CD14-positive monocyte (primary cell): ENCODE results near the gene SHLD1. TPM values are rescaled to one million over a fixed set of nuclear protein-coding genes. Genes with fewer than 3 reads are reported as not detected.

Experiments
- DNase-seq, 3 donors: peaks; one replicate each; pipeline ENCODE4 v3.0.0-alpha.2; 2011 to 2022
- H2AFZ ChIP-seq: 2 replicates; pipeline ENCODE4 v1.6.0; 2012; ENCODE audit warnings: mild to moderate bottlenecking, low read depth, low read length, inconsistent platforms; ENCODE audit not compliant: insufficient read depth, poor library complexity, severe bottlenecking
- H3K27ac ChIP-seq, 2 donors: 1 replicate in 1 of 2; 2 replicates in 1 of 2; pipeline ENCODE4 v1.5.1; 2012 to 2013; ENCODE audit warnings: low read length in 2 of 2, control low read depth in 1 of 2, inconsistent platforms in 1 of 2, low read depth in 1 of 2, mild to moderate bottlenecking in 1 of 2
- H3K27me3 ChIP-seq, 2 donors: one replicate each; pipeline versions ENCODE4 v1.6.0 to v1.6.1; 2011 to 2013; ENCODE audit warnings: low read length in 2 of 2; ENCODE audit not compliant: control insufficient read depth in 2 of 2, insufficient read depth in 2 of 2
- H3K36me3 ChIP-seq, 2 donors: replicated peaks in 1 of 2; 1 replicate in 1 of 2; 2 replicates in 1 of 2; pipeline versions ENCODE4 v1.5.1 to v1.6.1; 2012 to 2013; ENCODE audit warnings: low read length in 2 of 2, control low read depth in 1 of 2, inconsistent platforms in 1 of 2, mild to moderate bottlenecking in 1 of 2; ENCODE audit not compliant: insufficient read depth in 2 of 2, control insufficient read depth in 1 of 2
- H3K4me1 ChIP-seq, 2 donors: 1 replicate in 1 of 2; 2 replicates in 1 of 2; pipeline versions ENCODE4 v1.5.1 to v1.6.1; 2012 to 2013; ENCODE audit warnings: low read length in 2 of 2, control low read depth in 1 of 2, inconsistent platforms in 1 of 2, mild to moderate bottlenecking in 1 of 2, moderate library complexity in 1 of 2; ENCODE audit not compliant: insufficient read depth in 2 of 2, control insufficient read depth in 1 of 2
- H3K4me2 ChIP-seq: replicated peaks from 2 replicates; pipeline ENCODE3; 2012; ENCODE audit warnings: low read length, moderate library complexity, mild to moderate bottlenecking; ENCODE audit not compliant: poor library complexity, severe bottlenecking; ENCODE audit errors: extremely low read depth
- H3K4me3 ChIP-seq, 3 experiments: fragments of 200-600 bp in 1 of 3; sonication (generic) in 1 of 3; replicated peaks in 1 of 3; 1 replicate in 2 of 3; 2 replicates in 1 of 3; pipeline ENCODE4 v1.5.1; 2011 to 2013; ENCODE audit warnings: low read length in 3 of 3, mild to moderate bottlenecking in 3 of 3, control low read depth in 2 of 3, low read depth in 2 of 3, inconsistent platforms in 1 of 3, moderate library complexity in 1 of 3
- H3K79me2 ChIP-seq: 2 replicates; pipeline ENCODE4 v1.6.0; 2012; ENCODE audit warnings: mild to moderate bottlenecking, control low read depth, inconsistent platforms, low read length, moderate library complexity; ENCODE audit not compliant: insufficient read depth
- H3K9ac ChIP-seq: 2 replicates; pipeline ENCODE4 v1.6.0; 2017; ENCODE audit warnings: low read length, mild to moderate bottlenecking; ENCODE audit not compliant: insufficient read depth, poor library complexity, severe bottlenecking
- H3K9me3 ChIP-seq, 2 donors: replicated peaks in 1 of 2; 1 replicate in 1 of 2; 2 replicates in 1 of 2; pipeline versions ENCODE4 v1.5.1 to v1.6.1; 2012 to 2013; ENCODE audit warnings: low read length in 2 of 2, control low read depth in 1 of 2; ENCODE audit not compliant: control insufficient read depth in 1 of 2, insufficient read depth in 1 of 2
- H4K20me1 ChIP-seq: 2 replicates; pipeline ENCODE4 v1.6.0; 2012; ENCODE audit warnings: mild to moderate bottlenecking, low read length, control low read depth, moderate library complexity; ENCODE audit not compliant: insufficient read depth
- H3K27ac Mint-ChIP-seq, 7 donors: one replicate each; pipeline ENCODE4 v1.8.0; 2020; ENCODE audit warnings: mild to moderate bottlenecking in 7 of 7, mixed read lengths in 7 of 7, moderate library complexity in 6 of 7, inconsistent platforms in 2 of 7
- H3K27me3 Mint-ChIP-seq, 3 donors: one replicate each; pipeline ENCODE4 v1.8.0; 2021 to 2022; ENCODE audit warnings: low read depth in 3 of 3, mild to moderate bottlenecking in 3 of 3, mixed read lengths in 3 of 3, moderate library complexity in 3 of 3, inconsistent platforms in 1 of 3
- H3K36me3 Mint-ChIP-seq, 2 donors: one replicate each; pipeline ENCODE4 v1.8.0; 2020; ENCODE audit warnings: mixed read lengths in 2 of 2, inconsistent platforms in 1 of 2, mild to moderate bottlenecking in 1 of 2
- H3K4me1 Mint-ChIP-seq: one replicate; pipeline ENCODE4 v1.8.0; 2020; ENCODE audit warnings: mild to moderate bottlenecking, mixed read lengths
- H3K4me3 Mint-ChIP-seq, 2 donors: one replicate each; pipeline ENCODE4 v1.8.0; 2020; ENCODE audit warnings: mild to moderate bottlenecking in 2 of 2, mixed read lengths in 2 of 2, moderate library complexity in 1 of 2
- H3K9me3 Mint-ChIP-seq, 7 donors: one replicate each; pipeline ENCODE4 v1.8.0; 2020 to 2022; ENCODE audit warnings: mixed read lengths in 7 of 7, mild to moderate bottlenecking in 6 of 7, moderate library complexity in 6 of 7, inconsistent platforms in 2 of 7
- CTCF ChIP-seq: fragments of 200-600 bp; IDR thresholded peaks from one replicate; pipeline ENCODE4 v1.8.0; 2022; ENCODE audit warnings: antibody characterized with exemption, mild to moderate bottlenecking
- WGBS: methylation state at CpG from one replicate; pipeline ENCODE4 v1.1.5; 2013; ENCODE audit warnings: missing lambda C conversion rate; ENCODE audit not compliant: insufficient coverage; 5-methylcytosine and 5-hydroxymethylcytosine counted together
- intact Hi-C, 2 donors: fragments of 100-400 bp; cut with micrococcal nuclease; formaldehyde crosslinking; loops; one replicate each; pipeline versions ENCODE4 v1.15.0 to v1.15.1; 2023
- polyA plus RNA-seq, 3 donors: library from polyadenylated mRNA; depleted of rRNA in 1 of 3; unstranded in 2 of 3; stranded (reverse) in 1 of 3; fragments of 300-500 nt in 2 of 3; fragments of >200 nt in 1 of 3; fragmentation: Illumina TruSeq in 2 of 3; gene quantifications; 1 replicate in 2 of 3; 2 replicates in 1 of 3; pipeline ENCODE4 v1.2.3, GENCODE V29; 2012 to 2021

SHLD1 gene
- polyA plus RNA-seq, 3 donors = 8.3 to 12.7 (median 11.5) TPM

- no peak overlapping the region for H3K27ac ChIP-seq
- H3K4me1 Mint-ChIP-seq = peaks cover 6% of the 10 kb centered on the region
- H3K4me2 ChIP-seq = no peak overlapping the region
- H3K4me3 ChIP-seq = no peak overlapping the region
- H3K27me3 ChIP-seq = no peaks in the 10 kb centered on the region
- H2AFZ ChIP-seq = no peak overlapping the region
- H3K79me2 ChIP-seq = no peaks in the 10 kb centered on the region
- no peaks in the 10 kb centered on the region for H4K20me1 ChIP-seq
- intact Hi-C loops = no loop called here
- no peaks in the 10 kb centered on the region for H3K27me3 Mint-ChIP-seq
- H3K36me3 Mint-ChIP-seq = no peaks in the 10 kb centered on the region
- peaks cover 0 to 2% (median 0%) of the 10 kb centered on the region in 7 donors for H3K9me3 Mint-ChIP-seq
- 100% methylated on average over 1 of the region's 2 CpGs for WGBS
- no peak overlapping the region for H3K4me3 Mint-ChIP-seq
- no peaks in the 10 kb centered on the region for H3K4me1 ChIP-seq
- H3K27ac Mint-ChIP-seq = no peak overlapping the region
- H3K36me3 ChIP-seq = no peaks in the 10 kb centered on the region
- TF ChIP-seq CTCF = no peak
- no peaks in the 10 kb centered on the region for H3K9me3 ChIP-seq
- H3K9ac ChIP-seq = no peak overlapping the region
- no peak for DNase-seq
These were observed 94.0 kb downstream of the SHLD1 start for GRCh38 chr20:5844063-5844681.

GRCh38 chr20:5845681-5846615, 95.7 kb downstream of the SHLD1 start:
- WGBS = 94% methylated on average over 3 of the region's 12 CpGs
- H3K27me3 Mint-ChIP-seq = no peaks in the 10 kb centered on the region
- peaks cover 0 to 3% (median 0%) of the 10 kb centered on the region in 7 donors for H3K9me3 Mint-ChIP-seq
- H3K36me3 Mint-ChIP-seq = peaks cover 2 to 3% of the 10 kb centered on the region in 2 donors
- no peak overlapping the region for H3K9ac ChIP-seq
- H3K27ac ChIP-seq = no peak overlapping the region
- no peak overlapping the region for H2AFZ ChIP-seq
- H3K4me1 Mint-ChIP-seq = peaks cover 6% of the 10 kb centered on the region
- no peak for TF ChIP-seq CTCF
- intact Hi-C loops = no loop called here
- H4K20me1 ChIP-seq = no peaks in the 10 kb centered on the region
- H3K9me3 ChIP-seq = no peaks in the 10 kb centered on the region
- H3K27me3 ChIP-seq = no peaks in the 10 kb centered on the region
- no peaks in the 10 kb centered on the region for H3K79me2 ChIP-seq
- DNase-seq = no peak
- H3K4me3 ChIP-seq = no peak overlapping the region
- H3K4me3 Mint-ChIP-seq = no peak overlapping the region
- H3K27ac Mint-ChIP-seq = no peak overlapping the region
- H3K36me3 ChIP-seq = no peaks in the 10 kb centered on the region
- H3K4me2 ChIP-seq = no peak overlapping the region
- no peaks in the 10 kb centered on the region for H3K4me1 ChIP-seq
